ENCODE measurements around the gene DLG3.
"Not testable (repeated sequence)": the region's sequence is repeated elsewhere in the genome, so short reads cannot be mapped to it uniquely, and the experiment has no call there.

The DLG3 gene

DNA sequence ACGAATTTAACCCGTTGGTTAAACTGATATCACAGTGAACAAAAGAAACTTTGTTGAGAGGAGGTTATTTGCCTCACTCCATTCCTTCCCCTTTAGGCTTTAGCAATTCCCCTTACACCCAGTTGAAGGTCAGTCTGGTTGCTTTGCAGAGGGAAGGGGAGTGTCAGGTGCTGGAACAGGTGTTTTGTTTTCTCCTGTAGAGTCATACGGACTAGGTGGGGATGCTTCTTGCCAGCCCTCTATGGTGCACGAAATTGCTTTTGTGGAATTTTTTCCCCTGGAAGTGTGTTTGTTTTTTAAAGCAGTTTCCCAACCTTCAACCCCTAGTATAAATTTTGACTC lies 33.1 kb downstream of the DLG3 start:
- no peak for DNase-seq

DNA sequence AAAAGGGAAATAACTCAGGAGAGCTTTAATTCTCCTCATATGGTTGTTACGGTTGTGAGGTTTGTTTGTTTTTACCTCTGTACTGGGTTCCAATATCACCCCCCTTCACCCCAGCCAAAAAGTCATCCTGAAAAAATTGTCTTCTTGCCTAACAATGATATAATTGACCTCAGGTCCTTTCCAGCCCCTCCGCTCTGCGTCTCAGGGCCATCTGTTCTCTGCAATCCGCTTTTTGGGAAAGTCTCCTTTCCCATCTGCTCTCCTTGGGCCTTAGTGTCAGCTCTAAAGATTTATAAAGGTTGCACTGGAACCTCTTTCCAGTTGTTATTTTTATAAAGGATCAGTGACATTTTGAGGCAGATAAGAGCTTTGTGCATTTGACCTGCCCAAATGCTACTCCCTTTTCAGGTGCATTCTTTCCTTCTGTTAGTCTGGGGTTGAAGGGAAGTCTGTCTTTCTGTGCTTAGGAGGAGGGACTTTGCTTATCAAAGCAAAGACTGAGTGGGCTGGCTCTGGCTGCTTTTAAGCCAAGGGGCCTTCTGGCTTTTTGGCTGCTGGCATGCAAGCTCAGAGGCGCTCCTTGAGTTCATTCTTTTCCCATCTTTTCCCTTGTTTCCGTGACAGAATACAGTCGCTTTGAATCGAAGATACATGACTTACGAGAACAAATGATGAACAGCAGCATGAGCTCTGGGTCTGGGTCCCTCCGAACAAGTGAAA lies 34.1 kb downstream of the DLG3 start:
- no peak for DNase-seq

DNA sequence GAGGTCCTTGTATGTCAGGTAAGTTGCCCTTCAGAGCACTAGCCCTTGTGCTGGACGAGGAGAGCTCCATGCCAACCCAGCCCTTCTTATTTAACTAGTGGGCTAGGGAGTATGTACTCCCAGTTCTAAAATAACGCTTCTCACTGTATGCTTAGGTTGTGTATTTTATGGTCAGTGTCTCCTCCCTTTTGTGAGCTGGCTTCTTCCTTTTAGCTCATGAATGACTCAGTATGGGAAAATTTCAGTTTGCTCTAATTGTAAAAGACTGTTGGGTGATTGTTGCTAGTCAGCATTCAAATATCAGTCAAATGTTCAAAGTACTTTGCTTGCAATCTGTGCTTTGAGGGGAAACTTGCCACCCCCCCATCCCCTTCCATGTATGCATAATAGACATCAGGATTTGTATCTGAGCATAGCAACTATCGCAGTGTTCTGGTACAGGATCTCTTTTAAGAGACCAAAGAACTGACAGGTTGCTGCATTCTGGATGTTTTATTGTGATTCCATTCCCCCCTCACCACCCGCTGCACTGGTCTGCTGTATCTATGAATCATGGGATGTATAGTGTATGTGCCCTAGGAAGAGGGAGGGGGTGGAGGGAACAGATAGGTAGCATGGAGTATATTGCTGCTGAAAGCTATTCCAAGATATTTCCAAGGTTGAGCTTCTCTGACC lies 34.7 kb downstream of the DLG3 start:
- no peak for DNase-seq

DNA sequence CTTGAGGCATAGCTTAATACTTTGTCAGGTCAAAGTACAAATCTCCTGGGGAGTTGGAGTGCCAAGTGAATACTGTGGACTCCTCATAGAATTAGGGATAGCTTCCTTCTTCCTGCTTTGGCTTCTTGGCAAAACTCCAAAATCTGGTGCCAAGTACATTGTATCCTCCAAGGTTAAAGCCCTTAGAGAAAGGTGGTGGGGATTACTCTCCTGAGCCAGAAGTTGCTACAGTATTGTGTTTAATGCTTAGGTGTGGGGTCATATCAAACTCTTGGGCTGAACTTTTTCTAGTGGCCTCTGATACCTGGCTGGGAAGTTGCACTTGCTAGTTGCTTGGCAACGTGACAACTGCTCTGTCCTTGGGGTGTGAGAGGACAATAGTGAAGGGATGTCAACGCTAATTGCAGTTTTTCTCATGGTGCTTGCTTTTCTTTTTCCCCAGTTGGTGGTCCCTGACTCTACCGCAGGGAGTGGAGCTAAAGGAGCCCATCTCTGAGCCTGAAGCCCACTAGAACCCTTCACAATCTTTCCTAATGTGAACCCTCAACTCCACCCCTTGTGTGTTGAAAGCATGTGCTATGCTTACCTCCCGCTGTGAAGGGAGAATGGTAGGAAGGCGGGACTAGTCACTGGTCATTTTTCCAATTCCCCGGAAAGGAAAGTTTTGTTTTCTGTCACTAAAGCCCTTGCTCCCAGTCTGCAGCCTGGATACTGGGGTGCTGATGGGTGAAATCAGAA lies 35.5 kb downstream of the DLG3 start:
- no peak for DNase-seq

DNA sequence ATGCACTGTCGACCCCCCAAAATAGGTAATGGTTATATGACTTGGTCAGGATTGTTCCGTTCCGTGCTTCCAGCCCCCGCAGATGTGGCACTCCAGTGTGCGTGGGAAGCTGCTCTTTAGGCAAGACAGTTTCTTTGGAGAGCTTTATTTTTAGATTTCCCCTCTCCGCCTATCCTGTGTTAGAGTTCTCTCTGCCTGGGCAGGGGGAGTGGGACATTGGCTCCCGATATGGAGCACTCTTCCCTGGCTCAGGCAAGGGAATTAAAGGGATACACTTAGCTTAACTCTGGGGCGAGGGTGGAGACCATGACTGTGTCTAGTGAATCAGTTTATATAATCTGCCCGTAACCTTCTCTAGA lies 36.0 kb downstream of the DLG3 start:
- no peak for DNase-seq

DNA sequence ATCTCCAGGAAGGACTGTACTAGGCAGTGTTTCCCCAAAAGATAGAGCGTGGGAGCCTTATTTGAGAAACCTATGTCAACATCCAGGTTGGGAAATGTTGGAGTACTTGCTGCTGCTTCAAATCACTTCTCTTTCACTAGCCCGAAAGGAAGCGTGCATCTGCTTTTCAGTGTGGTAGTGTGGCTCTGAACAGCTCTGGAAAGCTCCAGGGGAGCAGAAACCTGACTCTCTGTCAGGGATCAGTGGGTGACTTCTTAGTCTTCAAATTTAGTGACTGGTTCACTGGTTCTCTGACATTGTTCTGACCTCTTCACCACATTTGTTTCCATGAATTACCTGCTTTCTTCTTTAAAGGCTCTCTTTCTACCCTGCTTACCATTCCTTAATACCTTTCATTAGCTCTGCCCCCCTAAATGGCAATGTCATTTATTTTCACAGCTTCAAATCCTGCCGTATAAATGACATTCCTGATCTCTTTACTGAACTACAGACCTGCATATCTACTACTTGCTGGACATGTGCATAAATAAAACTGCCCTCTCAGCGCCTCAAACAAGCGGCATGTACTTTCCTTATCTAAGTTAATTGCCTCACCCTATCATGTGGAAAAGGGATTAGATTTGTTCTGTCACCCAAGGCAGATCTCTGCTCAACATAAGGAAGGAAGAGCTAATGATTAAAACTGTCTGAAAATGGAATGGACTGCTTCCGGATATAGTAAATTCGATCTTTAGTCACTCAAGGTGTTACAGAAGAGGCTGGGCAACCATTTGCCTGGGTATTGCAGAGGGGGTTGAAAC lies 37.0 kb downstream of the DLG3 start:
- DNase-seq = no peak

DNA sequence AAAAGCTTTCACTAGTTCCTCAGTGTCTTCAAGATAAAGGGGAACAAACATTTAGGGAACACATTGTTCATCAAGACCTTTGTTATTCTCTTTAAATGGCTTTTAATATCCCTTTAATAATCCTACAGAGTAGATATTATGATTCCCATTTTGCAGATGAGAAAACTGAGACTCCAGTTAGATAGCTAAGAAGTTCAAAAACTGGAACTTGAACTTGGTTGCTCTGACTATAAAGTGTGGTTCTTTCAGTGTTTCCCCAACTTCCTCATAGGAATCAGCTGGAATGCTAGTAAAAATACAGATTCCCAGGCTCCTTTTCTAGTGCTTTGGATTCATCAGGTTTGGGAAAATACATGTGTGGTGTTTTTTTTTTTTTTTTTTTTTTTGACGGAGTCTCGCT lies 37.7 kb downstream of the DLG3 start:
- DNase-seq = no peak

DNA sequence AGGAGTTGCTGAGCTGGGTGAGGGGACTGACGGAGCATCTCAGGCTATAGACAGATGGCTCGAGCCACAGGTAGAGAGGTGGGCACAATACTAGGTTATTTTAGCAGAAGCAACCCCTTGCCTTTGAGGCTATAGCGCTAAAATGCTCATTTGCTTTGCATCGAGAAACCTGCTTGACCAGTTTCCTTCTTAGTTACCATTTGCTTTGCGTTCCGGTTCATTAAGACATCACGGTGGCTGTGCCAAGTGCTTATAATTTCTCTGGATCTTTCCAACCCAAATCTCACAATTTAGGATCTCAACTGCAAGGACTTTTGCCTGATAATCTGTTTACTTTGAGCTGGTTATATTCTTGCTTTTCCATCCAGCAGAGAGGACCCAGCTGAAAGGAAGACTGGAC lies 40.8 kb downstream of the DLG3 start:
- no peak for DNase-seq

DNA sequence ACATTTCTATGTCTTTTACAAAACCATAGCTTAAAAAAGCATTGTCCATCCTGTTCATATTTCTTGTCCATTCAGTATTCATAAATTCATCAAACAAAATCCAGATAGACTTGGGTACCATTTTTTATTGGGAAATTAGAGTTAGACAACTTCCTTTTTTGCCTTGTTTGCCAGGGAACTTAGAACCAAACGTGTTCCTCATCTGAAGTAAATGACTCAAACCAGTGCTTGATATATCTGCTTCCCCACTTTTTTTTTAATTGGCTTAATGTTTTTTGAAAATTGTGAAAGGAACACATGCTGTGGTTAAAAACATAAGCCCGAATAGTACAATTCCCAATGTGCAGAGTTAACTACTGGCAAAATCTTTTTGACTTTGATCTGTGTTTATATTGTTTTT lies 44.2 kb downstream of the DLG3 start:
- no peak for DNase-seq

DNA sequence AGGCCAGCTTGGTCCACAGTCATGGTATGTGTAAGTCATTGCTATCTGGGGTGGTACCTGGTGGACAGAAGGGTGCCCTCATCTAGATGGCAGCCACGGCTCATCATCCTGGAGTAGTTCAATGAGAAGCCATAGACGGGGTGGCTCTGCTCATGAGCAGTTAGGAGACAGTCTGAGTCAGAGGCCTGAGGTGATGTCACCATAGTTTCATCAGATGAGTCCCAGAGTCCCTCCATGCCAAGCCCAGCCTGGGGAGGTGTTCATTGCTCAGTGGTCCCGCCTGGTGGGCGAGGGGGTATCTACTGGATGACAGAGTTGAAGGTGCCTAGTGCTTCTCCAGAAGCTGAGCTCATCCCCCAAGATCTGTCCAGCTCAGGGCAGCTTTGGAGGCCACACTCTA lies 49.8 kb downstream of the DLG3 start:
- peak; percentile 44 to 50 for DNase-seq

DNA sequence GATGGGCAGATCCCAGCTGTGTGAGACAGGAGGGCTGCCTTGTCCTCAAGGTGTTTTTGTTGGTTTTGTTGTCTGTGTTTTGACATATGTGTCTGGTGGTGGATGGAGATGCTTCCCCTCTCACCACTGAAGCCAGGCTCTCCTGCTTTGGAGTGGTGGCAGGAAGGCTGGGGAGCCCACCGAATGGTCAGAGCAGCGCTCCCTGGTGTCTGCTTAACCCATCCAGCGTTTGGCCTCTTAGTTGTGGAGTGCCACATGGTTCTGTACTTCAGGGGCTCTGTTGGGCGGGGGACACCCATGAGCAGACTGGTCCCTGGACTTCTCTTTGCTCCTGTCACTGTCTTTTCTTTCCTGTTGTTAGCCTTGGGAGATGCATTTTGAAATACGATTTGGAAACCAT lies 51.9 kb downstream of the DLG3 start:
- no peak for DNase-seq

DNA sequence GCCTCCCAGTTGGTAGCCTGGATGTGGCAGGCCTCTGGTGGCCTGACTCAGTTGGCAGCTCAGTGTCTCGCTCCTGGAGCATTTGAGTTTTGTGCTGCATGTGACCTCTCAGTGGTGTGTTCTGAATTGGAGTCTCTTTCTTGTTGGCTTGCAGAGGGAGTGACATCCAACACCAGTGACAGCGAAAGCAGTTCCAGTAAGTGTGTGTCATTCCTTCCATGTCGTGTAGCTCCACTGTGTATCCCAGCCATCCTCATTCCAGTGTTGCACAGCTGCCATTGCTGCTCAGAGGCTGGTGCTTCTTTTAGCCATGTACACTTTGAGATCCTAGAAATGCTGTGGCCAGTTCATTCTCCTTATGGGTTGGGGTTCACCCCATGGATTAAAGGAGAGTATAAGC lies 52.4 kb downstream of the DLG3 start:
- DNase-seq = no peak

DNA sequence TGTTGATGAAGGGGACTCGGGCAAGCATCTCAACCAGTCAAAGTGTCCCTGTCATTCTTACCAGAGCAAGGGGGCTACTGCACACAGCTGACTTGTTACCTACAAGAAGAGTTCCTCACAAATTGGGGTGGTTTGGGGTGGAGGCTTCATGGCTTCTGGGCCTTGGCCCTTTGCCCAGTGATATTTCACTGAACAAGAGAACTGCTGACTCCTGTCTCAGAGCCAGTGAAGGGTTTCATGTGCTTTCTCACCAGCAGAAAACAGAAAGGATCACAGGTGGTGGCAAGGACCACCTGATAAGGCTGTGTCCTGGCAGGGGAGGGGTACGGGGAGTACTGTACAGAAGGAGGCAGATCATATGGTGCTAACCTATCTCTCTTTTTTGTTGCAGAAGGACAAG lies 53.5 kb downstream of the DLG3 start:
- no peak for DNase-seq

DNA sequence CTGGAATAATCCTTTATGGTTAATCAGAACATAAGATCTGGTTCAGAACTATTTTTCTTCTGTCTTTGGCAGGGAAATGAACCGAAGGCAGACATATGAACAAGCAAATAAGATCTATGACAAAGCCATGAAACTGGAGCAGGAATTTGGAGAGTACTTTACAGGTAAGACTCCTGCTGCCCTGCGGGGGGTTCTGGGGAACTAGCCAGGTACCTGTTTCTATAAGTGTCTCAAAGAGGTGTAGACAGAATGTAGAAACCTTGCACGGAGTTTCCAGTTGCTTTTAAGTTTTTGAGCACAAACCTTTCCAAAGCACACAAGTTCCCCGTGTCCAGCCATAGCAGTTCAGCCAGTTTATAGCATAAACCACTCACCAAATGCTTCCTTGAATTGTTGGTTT lies 56.2 kb downstream of the DLG3 start:
- DNase-seq = no peak

DNA sequence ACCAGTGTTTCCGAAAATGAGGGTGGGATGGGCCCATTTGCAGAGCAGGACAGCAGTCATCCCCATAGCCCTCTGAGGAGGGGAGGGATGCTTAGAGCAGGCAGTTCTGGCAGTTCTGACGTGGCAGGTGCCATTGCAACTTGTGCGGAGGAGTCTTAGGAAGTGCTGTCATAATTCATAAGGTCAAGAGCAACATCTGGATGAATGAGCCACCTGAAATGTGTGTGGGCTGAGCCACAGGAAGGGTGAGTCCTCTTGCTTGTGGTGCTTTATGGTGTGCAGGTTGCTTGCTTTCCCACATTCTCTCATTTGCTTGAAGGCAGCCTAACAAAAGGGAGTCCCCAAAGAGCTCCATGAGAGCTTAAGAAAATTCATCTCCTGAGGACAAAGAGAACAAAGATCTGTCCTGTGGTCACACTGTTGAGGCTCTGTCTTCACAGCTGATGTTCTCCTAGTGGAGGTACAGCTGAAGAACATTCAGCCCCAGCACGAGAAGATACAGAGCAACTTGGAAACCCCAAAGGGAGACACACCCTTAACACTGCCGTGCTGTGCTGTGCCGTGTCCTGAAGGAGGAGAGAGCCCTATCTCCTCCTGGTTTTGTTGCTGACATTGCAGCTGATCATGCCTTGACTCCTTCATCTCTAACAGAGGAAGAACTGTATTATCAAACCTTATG lies 60.3 kb downstream of the DLG3 start:
- peak; percentile 34 to 50 for DNase-seq

DNA sequence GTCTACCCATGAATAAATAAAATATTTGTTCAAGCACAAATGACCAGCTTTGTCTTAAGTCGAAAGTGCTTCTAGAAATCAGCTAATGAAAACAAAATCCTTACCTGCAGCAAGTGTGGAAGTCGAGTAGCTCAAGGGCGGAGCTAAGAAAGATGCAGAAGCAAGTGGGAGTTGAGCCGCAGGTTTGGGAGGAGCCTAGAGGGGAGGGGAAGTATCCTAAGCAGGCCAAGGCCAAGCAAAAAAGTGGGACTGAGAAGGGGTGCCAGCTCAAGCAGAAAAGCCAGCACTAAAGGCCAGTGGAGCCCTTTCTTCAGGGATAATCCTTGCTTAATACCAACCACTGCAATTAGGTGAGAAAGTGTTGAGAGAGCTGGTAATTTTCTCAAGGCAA lies 60.8 kb downstream of the DLG3 start:
- no peak for DNase-seq

DNA sequence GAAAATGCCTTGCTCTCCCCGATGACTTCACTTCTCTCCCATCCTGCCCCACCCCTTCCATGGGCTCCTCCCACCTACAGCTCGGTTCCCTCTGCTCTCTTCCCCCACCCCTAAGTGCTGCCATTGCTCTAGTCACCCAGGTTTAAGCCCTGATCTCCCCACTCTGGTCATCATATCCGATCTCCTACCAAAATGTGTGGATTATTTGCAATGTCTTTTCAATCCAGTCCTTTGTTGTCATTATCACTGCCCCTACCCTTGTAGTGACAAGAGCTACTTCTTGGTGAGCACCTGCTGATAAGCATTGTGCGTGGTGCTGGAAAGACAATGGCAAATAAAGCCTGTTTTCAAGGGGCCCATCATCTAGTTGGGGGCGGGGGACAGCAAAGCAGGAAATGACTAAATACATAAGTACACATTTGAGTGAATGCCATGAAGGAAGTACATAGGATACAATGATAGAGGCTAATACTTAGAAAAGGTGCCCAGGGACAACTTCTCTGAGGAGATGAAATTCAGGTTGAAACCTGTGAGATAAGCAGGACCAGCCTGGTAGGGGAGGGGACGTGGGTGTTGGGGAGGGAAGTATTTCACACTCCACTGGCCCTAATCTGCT lies 63.8 kb downstream of the DLG3 start:
- peak; percentile 37 to 40 for DNase-seq

DNA sequence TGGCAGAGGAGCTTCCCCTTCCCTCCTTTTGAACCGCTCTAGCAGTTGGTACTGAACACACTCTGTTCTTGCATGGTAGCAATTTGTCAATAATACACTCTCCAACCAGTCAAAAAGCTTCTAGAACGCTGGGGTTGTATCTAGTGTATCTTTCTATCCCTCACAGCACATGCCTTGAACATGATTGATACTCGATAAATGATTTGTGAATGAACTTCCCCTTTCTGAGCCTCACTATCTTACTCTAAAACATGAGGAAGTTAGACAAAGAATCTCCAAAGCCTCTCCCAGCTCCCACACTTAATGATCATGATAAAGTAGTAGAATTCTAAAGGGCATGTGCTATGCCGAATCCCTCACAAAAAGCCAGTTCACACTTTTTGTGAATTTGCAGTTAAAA lies 64.4 kb downstream of the DLG3 start:
- no peak for DNase-seq

DNA sequence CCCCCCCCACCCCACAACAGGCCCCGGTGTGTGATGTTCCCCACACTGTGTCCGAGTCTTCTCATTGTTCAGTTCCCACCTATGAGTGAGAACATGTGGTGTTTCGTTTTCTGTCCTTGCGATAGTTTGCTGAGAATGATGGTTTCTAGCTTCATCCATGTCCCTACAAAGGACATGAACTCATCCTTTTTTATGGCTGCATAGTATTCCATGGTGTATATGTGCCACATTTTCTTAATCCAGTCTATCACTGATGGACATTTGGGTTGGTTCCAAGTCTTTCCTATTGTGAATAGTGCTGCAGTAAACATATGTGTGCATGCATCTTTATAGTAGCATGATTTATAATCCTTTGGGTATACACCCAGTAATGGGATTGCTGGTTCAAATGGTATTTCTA lies 70.6 kb downstream of the DLG3 start:
- not testable (repeated sequence) for DNase-seq

DNA sequence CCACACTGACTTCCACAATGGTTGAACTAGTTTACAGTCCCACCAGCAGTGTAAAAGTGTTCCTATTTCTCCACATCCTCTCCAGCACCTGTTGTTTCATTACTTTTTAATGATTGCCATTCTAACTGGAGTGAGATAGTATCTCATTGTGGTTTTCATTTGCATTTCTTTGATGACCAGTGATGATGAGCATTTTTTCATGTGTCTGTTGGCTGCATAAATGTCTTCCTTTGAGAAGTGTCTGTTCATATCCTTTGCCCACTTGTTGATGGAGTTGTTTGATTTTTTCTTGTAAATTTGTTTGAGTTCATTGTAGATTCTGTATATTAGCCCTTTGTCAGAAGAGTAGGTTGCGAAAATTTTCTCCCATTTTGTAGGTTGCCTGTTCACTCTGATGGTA lies 71.1 kb downstream of the DLG3 start:
- DNase-seq = not testable (repeated sequence)

DNA sequence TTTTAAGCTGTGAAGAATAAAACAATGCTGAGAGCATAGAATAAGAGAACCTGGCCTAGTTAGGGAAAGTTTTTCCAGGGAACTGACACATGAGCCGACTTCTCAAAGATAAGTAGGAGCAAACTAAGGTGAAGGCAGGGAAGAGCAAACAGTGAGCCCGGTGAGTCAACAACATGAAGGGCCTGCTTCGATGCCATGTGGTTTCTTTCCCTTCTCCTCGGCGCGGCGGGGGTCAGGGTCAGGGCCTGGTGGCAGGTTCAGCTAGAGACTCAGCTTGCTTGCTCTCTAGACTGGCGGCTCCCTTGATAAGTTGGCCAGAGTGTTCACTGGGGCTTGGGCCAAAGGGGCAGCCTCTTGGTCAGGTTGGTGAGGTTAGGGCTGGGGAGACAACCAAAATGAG lies 81.1 kb downstream of the DLG3 start:
- no peak for DNase-seq

DNA sequence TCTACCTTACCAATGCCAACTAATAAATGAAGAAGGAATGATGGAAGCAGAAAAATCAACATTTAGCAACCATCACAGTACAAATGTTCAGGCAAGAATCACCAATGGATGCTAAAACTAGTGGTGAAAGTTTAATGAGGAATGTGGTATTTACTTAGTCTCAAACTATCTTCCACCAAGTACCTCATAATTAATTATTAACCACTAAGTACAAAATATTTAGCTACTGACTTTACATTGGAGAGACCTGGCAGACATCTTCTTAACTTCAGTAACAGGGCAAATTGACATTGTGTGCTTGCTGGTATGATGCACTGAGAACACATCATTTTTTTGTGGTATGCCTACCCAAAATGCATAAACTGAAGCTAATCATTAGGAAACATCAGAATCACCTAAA lies 82.4 kb downstream of the DLG3 start:
- DNase-seq = no peak
